SH-SY5Y (cell line): ENCODE measurements around the gene CLEC7A.

ENCODE experiments used
- GATA2 ChIP-seq: IDR thresholded peaks from 2 replicates; pipeline ENCODE4 v1.6.1; 2011; ENCODE audit warnings: mild to moderate bottlenecking, low read depth, low read length
- GATA3 ChIP-seq: IDR thresholded peaks from 2 replicates; pipeline ENCODE4 v1.6.1; 2011; ENCODE audit warnings: low read depth, mild to moderate bottlenecking, low read length, moderate library complexity

CLEC7A gene

GRCh38 chr12:10130042-10130441, at the start of gene CLEC7A:
CLEC7A (minus strand) TSS chr12:10130199; CDS start chr12:10130082, 117 bp downstream.
- TF ChIP-seq GATA2 (no peak), GATA3 (no peak)

GRCh38 chr12:10179776-10180181, 49.8 kb upstream of the CLEC7A start:
- TF ChIP-seq GATA3 (no peak), GATA2 (no peak)

GRCh38 chr12:10178821-10179220, 48.8 kb upstream of the CLEC7A start, which contains the start of gene TMEM52B:
TMEM52B (plus strand) TSS chr12:10179032; CDS start chr12:10179575, 543 bp downstream.
- no peak for TF ChIP-seq GATA3
- no peak for TF ChIP-seq GATA2

GRCh38 chr12:10175846-10176636, 46.0 kb upstream of the CLEC7A start:
- TF ChIP-seq GATA3 (no peak), GATA2 (no peak)

- no peak for TF ChIP-seq GATA2
- no peak for TF ChIP-seq GATA3
Measured at GRCh38 chr12:10174986-10175614, 45.1 kb upstream of the CLEC7A start.

- TF ChIP-seq GATA2 (no peak), GATA3 (no peak)
Measured at GRCh38 chr12:10171973-10172728, 42.2 kb upstream of the CLEC7A start, which contains the start of gene OLR1. OLR1 (minus strand) TSS chr12:10172132; CDS start chr12:10172077, 55 bp downstream.

- no peak for TF ChIP-seq GATA2
- no peak for TF ChIP-seq GATA3
Measured at GRCh38 chr12:10170216-10170615, 40.2 kb upstream of the CLEC7A start.

- TF ChIP-seq GATA3 (no peak), GATA2 (no peak)
Measured at GRCh38 chr12:10169104-10169503, 39.1 kb upstream of the CLEC7A start.

GRCh38 chr12:10167599-10167998, 37.6 kb upstream of the CLEC7A start:
- TF ChIP-seq GATA2: no peak
- TF ChIP-seq GATA3: no peak

- TF ChIP-seq GATA3 (no peak), GATA2 (no peak)
Measured at GRCh38 chr12:10165421-10165820, 35.4 kb upstream of the CLEC7A start.

- no peak for TF ChIP-seq GATA2
- TF ChIP-seq GATA3: no peak
Measured at GRCh38 chr12:10163084-10163483, 33.1 kb upstream of the CLEC7A start.

GRCh38 chr12:10160617-10161385, 30.8 kb upstream of the CLEC7A start:
- TF ChIP-seq GATA2 (no peak), GATA3 (no peak)

- TF ChIP-seq GATA3: no peak
- no peak for TF ChIP-seq GATA2
Measured at GRCh38 chr12:10159280-10159679, 29.3 kb upstream of the CLEC7A start.
